Omental fat pad (tissue), 4 donors: ENCODE measurements around the gene CLDN12. TPM values are rescaled to one million over a fixed set of nuclear protein-coding genes. Genes with fewer than 3 reads are reported as not detected.
"Not testable (repeated sequence)": the region's sequence is repeated elsewhere in the genome, so short reads cannot be mapped to it uniquely, and the experiment has no call there.

Experiments used
- ATAC-seq: fragments of 150-250 bp; one replicate; pipeline ENCODE4 v1.9.1; 2016; ENCODE audit warnings: mild to moderate bottlenecking, moderate library complexity; ENCODE audit not compliant: low FRiP score
- DNase-seq: peaks from one replicate; pipeline ENCODE4 v3.0.0-alpha.2; 2019; ENCODE audit warnings: low spot score
- total RNA-seq, 4 donors: library from RNA; depleted of rRNA; stranded (reverse); fragments of >200 nt; gene quantifications; one replicate each; pipeline ENCODE4 v1.1.0, GENCODE V29; 2016
- TF ChIP-seq, protein P1 (sequence below), 3 donors: fragments of 450-650 bp; IDR thresholded peaks; one replicate each; pipeline ENCODE4 v1.5.1; 2016 to 2017; ENCODE audit warnings: antibody characterized with exemption in 3 of 3, mild to moderate bottlenecking in 3 of 3, moderate library complexity in 2 of 3

The CLDN12 gene
- total RNA-seq, 4 donors from 2014 or later: 12.6 to 21.9 (median 16.8) TPM

DNA sequence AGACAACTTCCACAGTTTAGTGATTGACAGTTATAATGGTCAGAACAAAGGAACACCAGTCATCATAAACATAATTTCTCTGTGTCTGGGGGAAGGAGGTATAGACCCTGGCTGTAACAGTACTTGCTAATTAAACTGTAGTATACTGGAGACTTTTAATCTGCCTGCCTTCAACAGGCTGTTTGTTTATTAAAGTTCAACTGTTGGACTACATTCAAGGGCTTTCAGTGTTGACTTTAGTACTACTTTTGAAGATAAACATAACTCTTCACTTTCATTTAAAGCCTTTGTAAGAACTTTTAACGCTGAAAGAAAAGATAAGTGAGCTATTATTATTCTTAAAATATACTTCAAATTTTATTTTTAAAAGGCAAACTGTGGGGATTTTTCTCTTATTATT is 50.7 kb downstream of the CLDN12 start:
- ATAC-seq: no peak
- TF ChIP-seq, protein P1, sequence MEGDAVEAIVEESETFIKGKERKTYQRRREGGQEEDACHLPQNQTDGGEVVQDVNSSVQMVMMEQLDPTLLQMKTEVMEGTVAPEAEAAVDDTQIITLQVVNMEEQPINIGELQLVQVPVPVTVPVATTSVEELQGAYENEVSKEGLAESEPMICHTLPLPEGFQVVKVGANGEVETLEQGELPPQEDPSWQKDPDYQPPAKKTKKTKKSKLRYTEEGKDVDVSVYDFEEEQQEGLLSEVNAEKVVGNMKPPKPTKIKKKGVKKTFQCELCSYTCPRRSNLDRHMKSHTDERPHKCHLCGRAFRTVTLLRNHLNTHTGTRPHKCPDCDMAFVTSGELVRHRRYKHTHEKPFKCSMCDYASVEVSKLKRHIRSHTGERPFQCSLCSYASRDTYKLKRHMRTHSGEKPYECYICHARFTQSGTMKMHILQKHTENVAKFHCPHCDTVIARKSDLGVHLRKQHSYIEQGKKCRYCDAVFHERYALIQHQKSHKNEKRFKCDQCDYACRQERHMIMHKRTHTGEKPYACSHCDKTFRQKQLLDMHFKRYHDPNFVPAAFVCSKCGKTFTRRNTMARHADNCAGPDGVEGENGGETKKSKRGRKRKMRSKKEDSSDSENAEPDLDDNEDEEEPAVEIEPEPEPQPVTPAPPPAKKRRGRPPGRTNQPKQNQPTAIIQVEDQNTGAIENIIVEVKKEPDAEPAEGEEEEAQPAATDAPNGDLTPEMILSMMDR (IDR thresholded peaks at IDR 0.05): no peak
- DNase-seq: no peak

- no peak for DNase-seq
- TF ChIP-seq, protein P1 (IDR thresholded peaks at IDR 0.05): no peak
- ATAC-seq: no peak
Measured at GRCh38 chr7:90455163-90456030, 52.1 kb downstream of the CLDN12 start.

DNA sequence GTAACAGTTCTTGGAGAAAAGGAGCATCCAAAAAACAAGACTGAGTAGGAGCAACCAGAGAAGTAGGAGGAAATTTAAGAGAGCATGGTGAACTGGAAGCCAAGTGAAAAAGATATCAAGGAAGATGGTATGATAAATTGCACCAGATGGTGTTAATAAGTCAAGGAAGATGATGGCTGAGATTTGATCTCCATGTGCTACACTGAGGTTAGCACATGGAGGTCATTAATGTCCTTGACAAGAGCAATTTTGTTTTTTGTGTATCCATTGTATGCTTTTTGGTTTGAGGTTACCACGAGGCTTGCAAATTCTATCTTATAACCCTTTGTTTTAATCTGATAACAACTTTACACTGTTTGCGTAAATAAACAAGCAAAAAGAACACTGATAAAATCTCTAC is 54.8 kb downstream of the CLDN12 start:
- TF ChIP-seq, protein P1 (IDR thresholded peaks at IDR 0.05): no peak
- DNase-seq (no peak), ATAC-seq (no peak)

DNA sequence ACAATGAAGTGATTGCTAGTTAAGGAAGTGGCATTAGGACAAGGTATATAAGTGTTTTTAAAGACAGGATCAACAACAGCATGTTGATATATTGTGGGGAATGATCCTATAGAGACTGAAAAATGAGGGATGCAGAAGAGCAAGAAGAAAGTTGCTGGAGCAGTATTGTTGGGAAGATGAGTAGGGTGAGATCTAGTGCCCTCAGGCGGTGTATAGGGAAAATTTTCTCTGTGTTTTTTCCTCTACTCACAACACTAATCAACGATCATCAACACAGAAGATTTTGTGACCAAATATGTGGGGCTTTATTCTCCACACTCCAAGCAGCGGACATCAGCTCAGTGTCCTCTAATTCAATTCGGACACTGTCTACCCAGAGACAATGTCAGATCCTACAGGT is 56.6 kb downstream of the CLDN12 start:
- TF ChIP-seq, protein P1 (IDR thresholded peaks at IDR 0.05): no peak
- DNase-seq: no peak
- ATAC-seq: no peak

DNA sequence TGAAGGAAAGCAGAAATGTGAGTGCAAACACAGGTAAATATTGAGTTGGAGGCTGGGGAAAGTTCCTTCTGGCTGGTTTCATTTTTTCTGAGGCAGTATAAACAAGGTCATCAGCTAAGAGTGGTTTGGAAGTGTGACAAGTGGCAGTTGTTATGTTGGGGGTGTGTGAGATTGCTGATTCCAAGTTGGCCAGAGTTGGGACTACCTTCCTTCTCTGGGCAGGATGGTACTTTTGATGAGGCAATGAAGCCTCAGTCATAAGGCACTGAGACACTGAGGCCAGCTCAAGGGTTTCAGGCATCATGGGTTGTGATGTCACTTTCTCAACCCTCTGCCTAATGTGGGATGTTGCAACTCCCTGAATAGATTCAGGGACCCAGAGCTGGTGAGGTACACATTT is 58.0 kb downstream of the CLDN12 start:
- DNase-seq (no peak), ATAC-seq (peak; percentile 44)
- TF ChIP-seq, protein P1 (IDR thresholded peaks at IDR 0.05): no peak

DNA sequence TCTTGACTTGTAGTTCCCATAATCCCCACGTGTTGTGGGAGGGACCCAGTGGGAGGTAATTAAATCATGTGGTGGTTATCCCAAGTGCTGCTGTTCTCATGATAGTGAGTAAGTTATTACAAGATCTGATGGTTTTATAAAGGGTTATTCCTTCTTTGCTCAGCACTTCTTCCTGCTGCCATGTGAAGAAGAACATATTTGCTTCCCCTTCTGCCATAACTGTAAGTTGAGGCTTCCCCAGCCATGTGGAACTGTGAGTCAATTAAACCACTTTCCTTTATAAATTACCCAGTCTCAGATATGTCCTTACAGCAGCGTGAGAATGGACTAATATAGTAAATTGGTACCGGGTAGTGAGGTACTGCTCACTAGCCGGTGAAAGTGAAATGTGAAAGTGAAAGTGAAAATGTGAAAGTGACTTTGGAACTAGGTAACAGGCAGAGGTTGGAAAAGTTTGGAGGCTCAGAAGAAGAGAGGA is 59.9 kb downstream of the CLDN12 start:
- peak; percentile 74 for ATAC-seq
- not testable (repeated sequence) for DNase-seq

Other genes starting within 250 kb of the CLDN12 start
- gene STEAP1, start 249.0 kb upstream of the CLDN12 start, total RNA-seq: 100 to 1,000 TPM in 1 of 4 donors, 10 to 100 TPM in 2, 1 to 10 TPM in 1; 8.2 to 106 (median 40.9) TPM
- 10 to 100 TPM; 10.9 to 84.7 (median 37.5) TPM for gene STEAP2, start 191.7 kb upstream of the CLDN12 start, total RNA-seq
- 10 to 100 TPM; 11.3 to 41.1 (median 20.4) TPM for gene CFAP69, start 158.3 kb upstream of the CLDN12 start, total RNA-seq
- gene FAM237B, start 82.2 kb upstream of the CLDN12 start, total RNA-seq: under 1 TPM in 1 of 4 donors, not detected in 3; 0.09 TPM
- 10 to 100 TPM in 2 of 4 donors, 1 to 10 TPM in 2; 8.4 to 28.5 (median 10.5) TPM for gene GTPBP10, start 56.7 kb upstream of the CLDN12 start, total RNA-seq
- not detected for gene PTTG1IP2, start 66.2 kb downstream of the CLDN12 start, total RNA-seq
- 10 to 100 TPM; 25.2 to 40.3 (median 30.8) TPM for gene CDK14, start 192.9 kb downstream of the CLDN12 start, total RNA-seq